PFSK-1 (cell line): ENCODE results near the gene NKX2-3.

Source experiments
- FOXP2 ChIP-seq: optimal IDR thresholded peaks from 2 replicates; pipeline ENCODE3; 2011; ENCODE audit warnings: borderline replicate concordance, control low read depth, inconsistent platforms; ENCODE audit not compliant: insufficient read depth; ENCODE audit errors: extremely low read length, extremely low read depth
- POLR2AphosphoS5 ChIP-seq: IDR thresholded peaks from 2 replicates; pipeline ENCODE4 v1.6.1; 2012; ENCODE audit warnings: low read depth, mild to moderate bottlenecking, control low read depth, low read length, moderate library complexity
- REST ChIP-seq, 2 experiments: IDR thresholded peaks; 2 replicates each; pipeline versions ENCODE4 v1.6.1 to v1.8.0; 2011 to 2012; ENCODE audit warnings: low read depth in 2 of 2, low read length in 2 of 2, control low read depth in 1 of 2, inconsistent platforms in 1 of 2, mild to moderate bottlenecking in 1 of 2, moderate library complexity in 1 of 2; ENCODE audit not compliant: insufficient read depth in 1 of 2
- SIN3A ChIP-seq: IDR thresholded peaks from 2 replicates; pipeline ENCODE4 v1.6.1; 2012; ENCODE audit warnings: mild to moderate bottlenecking, low read length, moderate library complexity, borderline replicate concordance; ENCODE audit not compliant: insufficient read depth
- TAF1 ChIP-seq: IDR thresholded peaks from 2 replicates; pipeline ENCODE4 v1.6.1; 2012; ENCODE audit warnings: low read length, control low read depth, borderline replicate concordance; ENCODE audit not compliant: insufficient read depth

Gene NKX2-3

DNA sequence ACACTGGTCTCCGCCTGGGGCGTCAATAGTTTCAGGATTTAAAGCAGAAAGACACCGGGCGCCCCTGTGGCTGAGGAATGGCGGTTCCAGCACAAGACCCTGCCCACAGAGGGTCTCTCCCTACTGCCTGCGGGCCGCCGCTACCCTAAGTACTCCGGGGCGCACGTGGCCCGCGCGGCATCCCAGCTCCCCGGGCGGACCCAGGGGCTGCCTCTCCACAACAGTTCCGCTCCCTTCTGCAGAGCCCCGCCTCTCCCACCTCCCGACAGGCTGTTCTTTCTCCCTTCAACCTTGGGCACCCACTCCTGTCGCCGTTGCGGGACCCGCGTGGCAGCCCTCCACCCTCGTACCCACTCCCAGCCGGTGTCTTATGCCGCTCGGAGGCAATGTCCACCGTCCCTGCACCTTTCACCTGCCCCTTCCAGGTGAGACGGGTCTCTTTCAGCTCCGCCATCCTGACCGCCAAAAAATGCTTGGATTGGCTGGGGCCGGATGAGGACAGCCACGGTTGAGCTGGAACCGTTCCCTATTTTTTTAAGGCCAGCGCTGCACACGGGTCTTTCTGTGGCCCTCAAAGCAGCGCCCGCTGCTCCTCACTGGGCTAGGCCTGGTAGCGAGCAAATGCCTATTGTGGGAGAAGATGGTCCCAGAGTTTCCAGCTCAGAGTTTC, 1.6 kb upstream of the NKX2-3 start:
- TF ChIP-seq REST (IDR thresholded peaks at IDR 0.05; ENCODE audit: insufficient read depth in 1 of 2, low read depth in 2 of 2, low read length in 2 of 2) (no peak), SIN3A (no peak), POLR2AphosphoS5 (no peak), TAF1 (no peak)

DNA sequence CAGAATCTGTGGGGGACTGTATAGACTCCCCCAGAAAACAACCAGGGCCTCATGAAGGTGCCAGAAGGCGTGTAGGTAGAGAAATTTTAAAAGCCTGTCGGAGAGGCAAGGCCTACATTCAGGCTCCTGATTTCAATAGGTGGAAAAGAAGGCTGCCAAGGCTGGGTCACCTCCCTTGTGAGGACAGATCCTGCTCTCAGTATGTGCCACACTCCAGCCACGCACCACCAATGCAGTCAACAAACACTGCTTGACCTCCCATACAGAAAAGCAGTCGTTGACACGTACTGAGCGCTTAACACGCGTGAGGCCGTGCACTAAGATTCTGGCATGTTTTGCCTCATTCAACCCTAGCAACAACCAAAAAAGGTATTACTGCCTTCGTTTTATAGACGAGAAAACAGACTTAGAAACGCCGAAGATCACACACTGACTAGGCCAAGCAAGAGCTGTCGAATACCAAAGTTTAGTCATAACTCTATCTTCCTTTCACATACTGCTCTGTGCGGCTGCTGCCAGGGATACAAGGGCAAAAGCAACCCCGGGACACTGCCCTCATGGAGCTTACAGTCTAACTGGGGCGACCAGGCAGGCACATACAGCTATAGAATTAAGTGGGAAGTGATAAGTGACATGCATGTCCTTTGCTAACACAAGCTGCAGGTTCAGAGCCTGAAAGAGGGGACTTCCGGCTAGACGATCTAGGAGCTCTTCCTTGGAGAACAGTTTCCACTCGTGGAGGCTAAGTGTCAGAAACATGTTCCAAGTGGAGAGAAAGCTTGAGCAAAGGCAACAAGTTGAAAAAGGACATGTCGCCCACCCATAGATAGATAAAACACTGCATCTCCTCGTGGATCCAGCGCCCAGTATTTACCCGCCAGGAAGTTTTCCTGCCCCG, 797 bp upstream of the NKX2-3 start:
- TF ChIP-seq POLR2AphosphoS5 (no peak), SIN3A (no peak), TAF1 (no peak), REST (IDR thresholded peaks at IDR 0.05; ENCODE audit: insufficient read depth in 1 of 2, low read depth in 2 of 2, low read length in 2 of 2) (no peak), FOXP2 (no peak)

DNA sequence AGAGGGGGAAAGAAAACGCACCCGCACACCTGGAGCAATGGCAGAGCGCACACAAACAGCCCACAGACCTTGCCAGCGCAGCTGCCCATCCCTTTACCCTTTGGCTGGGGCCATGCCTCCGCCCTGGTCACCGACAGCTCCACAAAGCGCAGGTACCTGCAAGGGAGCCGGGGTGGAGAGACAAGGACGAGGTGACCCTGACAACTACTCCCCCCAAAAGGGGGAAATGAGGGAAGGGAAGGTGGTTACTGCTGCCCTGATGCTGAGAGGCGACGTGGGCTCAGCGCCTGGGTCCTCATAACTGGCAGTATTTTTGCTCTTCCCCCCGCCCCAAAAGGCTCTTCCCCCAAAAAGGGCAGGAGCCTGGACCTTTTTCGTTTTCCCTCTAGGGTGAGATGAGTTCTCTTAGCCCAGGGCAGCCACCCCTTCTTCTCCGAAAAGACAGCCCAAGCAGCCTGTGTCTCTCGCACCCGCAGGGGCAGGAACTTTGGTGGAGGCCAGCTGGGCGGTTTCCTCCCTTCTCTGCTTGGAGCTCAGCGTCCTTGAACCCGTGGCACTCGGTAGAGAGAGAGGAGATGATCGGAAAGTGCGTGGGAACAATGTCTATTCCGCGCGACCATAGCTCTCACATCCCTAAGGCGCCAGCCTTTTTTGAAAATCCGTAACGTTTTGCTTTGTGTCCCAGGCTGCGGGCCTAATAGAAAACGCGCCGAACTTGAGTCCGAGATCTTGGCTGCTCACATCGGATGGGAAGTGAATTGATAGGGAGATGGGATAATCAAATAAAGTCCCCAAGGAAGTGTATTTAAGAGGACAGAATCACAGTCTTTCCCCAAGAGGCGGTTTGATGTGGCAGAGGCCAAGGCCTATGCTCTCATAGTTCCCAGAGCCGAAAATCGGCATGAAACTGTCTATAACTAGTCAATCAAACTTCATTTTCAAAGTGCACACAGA, 1.0 kb downstream of the NKX2-3 start:
- TF ChIP-seq POLR2AphosphoS5 (no peak), SIN3A (no peak), REST (IDR thresholded peaks at IDR 0.05; ENCODE audit: insufficient read depth in 1 of 2, low read depth in 2 of 2, low read length in 2 of 2) (no peak), FOXP2 (no peak), TAF1 (no peak)

DNA sequence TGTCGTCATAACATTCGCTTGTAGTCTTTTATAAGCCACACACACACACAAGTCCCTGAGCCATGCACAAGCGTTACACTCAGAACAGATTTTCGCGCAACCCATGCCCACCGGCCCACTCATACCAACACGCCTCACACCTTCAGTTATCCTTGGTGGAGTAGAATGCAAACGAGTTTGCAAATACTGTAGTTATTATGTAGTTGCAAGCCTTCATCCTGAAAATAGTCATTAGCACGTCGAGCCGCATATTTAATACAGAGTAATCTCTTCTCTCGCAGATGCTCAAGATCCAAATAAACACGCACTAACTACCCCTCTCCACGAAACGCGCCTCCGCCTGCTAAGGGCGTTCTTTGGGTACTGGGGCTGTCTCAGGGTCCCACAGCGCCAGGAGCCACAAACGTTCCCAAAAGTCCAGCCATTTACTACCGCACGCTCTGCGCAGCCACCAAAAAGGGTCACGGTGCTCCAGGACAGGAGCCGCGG, 1.8 kb downstream of the NKX2-3 start:
- TF ChIP-seq REST (IDR thresholded peaks at IDR 0.05; ENCODE audit: insufficient read depth in 1 of 2, low read depth in 2 of 2, low read length in 2 of 2) (no peak), SIN3A (no peak), TAF1 (no peak), FOXP2 (no peak), POLR2AphosphoS5 (no peak)
